ENCODE measurements around the gene MRPL34.
A peak's percentile ranks its signal among the peaks of the same experiment; 100 is the strongest.

MRPL34 gene

DNA sequence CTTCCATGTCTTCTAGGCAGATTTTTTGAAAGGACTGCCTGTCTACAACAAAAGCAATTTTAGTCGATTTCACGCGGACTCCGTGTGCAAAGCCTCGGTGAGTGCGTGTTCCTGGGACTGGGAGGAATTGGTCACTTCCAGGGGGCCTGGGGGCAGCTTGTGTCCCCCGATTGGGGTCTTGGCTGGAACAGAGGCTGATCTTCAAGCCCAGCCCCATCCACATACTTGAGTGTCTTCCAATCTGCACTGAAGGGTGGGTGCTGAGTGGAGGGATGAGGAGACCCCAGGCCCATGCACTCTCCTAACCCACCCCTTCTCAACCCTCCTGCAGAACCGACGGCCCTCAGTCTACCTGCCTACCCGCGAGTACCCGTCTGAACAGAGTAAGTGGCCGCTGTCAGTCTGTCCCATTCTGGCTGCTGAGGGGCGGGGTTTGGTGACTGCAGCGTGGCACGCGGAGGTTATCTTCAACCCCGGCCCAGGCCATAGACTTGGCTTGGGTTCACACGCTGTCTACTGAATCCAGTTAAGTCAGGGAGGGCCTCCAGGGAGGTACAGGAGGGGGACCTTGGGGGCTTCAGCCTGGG, 8.4 kb downstream of the MRPL34 start:
- Mint-ChIP-seq H3K4me3 (no peak overlapping the region), H3K27me3 (no peaks in the 10 kb centered on the region), H3K4me1 (peaks cover 44% of the 10 kb centered on the region), H3K9me3 (no peaks in the 10 kb centered on the region), H3K27ac (no peak overlapping the region)
- no peak for DNase-seq
- no peak for ATAC-seq

DNA sequence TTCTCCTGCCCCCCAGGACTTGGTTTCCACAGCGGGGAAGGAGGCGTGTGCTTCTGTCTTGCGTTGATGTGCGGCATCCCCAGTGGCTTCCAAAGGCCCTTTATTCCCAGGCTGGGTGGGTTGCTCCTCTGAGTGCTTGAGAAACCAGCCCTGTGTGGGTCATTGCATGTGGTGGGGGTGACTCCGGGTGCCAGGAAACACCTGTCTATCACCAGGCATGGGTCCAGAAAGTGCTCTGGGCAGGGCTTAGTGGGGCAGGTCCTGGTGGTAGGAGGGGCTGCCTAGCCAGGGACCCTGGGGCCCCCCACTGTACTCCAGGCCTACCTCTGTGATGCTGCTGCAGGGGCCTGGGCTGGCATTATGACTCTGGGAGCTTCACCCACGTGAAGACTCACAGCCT, 13.3 kb downstream of the MRPL34 start:
- H3K9me3 Mint-ChIP-seq: no peaks in the 10 kb centered on the region
- DNase-seq: no peak
- no peak overlapping the region for H3K27ac Mint-ChIP-seq
- H3K4me3 Mint-ChIP-seq: no peak overlapping the region
- no peak for ATAC-seq
- no peaks in the 10 kb centered on the region for H3K27me3 Mint-ChIP-seq
- H3K4me1 Mint-ChIP-seq: peaks cover 25% of the 10 kb centered on the region

DNA sequence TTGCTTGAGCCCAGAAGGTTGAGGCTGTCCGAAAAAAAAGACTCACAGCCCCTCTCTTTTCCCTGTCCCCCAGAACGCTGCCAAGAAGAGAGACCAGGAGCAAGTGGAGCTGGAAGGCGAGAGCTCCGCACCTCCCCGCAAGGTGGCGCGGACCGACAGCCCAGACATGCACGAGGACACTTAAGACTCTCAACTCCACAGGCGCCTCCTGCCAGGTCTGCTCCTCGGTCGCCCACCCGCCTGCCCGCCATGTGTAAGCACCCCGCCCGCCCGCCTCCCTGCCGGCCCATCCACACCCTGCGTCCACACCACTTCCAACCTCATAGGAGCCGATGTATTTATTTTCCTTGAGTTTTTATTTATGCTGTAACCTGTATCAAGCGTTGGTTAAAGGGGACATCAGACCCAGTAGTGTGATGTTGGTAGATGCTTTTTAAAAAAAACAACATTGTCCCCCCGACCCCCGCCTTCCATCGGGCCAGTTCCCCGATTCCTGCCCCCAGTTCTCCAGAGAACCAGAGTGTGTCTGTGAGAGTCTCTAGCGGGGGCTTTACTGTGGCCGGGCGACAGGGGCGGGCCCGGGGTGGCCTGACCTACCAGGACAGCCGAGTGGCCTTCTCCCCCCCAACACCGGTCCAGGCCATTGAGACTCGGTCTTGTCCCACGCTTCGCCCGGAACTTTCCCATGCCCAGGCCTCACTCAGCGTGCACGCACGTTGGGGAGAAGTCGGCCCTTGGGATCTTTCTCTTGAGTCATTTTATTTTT, 14.0 kb downstream of the MRPL34 start:
- H3K27ac Mint-ChIP-seq: peak overlapping the region in 1 of 2 donors; percentile 12
- H3K4me1 Mint-ChIP-seq: peaks cover 20% of the 10 kb centered on the region
- no peak overlapping the region for H3K4me3 Mint-ChIP-seq
- H3K9me3 Mint-ChIP-seq: no peaks in the 10 kb centered on the region
- no peaks in the 10 kb centered on the region for H3K27me3 Mint-ChIP-seq
- DNase-seq: no peak
- no peak for ATAC-seq

DNA sequence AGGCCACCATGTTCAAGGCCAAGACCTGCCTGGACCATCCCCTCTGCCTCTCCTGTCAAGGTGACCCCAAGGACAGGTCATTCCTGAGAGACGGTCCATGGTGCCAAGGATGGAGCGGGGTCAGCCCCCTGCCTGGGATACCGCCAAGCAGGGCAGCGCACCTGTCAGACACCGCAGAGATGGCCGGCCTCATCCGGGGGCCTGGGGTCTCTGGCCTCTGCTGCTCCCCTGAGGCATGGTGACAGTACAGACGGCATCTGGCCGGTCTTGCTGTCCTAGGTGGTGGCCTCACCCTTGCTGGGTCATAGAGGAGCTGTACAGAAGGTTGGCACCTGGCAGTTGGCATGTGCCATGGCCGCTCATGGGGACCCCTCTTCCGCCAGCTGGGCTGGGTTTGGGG, 14.8 kb downstream of the MRPL34 start:
- Mint-ChIP-seq H3K9me3 (no peaks in the 10 kb centered on the region), H3K4me3 (no peak overlapping the region), H3K27me3 (no peaks in the 10 kb centered on the region), H3K27ac (no peak overlapping the region), H3K4me1 (peaks cover 20% of the 10 kb centered on the region)
- ATAC-seq (no peak), DNase-seq (no peak)

DNA sequence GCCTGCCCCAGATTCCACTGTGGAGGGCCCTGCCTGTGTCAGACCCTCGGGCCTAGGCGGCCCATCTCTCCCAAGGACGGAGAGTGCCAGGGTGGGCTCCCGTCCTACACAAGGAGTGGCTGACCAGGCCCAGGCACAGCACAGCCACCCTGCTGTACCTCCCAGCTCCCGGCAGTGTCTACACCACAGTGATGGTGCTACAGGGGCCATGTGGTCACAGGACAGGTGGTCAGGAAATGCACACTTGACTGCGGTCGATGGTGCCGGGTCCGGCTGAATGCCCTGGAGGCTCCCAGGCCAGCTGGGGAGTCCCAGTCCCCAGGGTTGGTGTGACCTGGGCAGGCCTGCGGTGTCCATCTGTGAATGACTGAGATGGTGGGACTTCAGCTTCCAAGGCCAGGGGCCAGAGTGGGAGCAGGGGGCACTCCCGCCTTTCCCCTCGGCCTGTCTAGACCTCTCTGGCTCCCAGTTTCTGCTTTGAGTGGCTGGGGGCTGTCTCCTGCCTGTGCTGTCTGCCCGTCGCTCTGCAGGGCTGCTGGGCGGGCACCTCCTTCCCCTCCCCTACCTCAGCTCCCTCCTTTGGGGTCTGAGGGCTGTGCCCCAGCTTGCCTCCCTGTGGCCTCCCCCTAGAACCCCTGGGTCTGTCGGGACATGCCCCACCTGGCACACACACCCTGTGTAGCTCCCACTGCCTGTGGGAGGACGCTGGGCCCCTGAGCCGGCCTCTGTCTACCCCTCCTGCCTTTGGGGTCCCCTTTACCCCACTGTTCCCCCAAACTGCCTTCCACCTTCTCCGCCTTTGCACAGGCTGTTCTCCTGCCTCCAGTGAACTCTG, 16.2 kb downstream of the MRPL34 start:
- H3K9me3 Mint-ChIP-seq: no peaks in the 10 kb centered on the region
- peaks cover 12% of the 10 kb centered on the region for H3K4me1 Mint-ChIP-seq
- H3K27ac Mint-ChIP-seq: peak overlapping the region in 1 of 2 donors; percentile 36
- no peaks in the 10 kb centered on the region for H3K27me3 Mint-ChIP-seq
- DNase-seq (no peak), ATAC-seq (no peak)
- no peak overlapping the region for H3K4me3 Mint-ChIP-seq

DNA sequence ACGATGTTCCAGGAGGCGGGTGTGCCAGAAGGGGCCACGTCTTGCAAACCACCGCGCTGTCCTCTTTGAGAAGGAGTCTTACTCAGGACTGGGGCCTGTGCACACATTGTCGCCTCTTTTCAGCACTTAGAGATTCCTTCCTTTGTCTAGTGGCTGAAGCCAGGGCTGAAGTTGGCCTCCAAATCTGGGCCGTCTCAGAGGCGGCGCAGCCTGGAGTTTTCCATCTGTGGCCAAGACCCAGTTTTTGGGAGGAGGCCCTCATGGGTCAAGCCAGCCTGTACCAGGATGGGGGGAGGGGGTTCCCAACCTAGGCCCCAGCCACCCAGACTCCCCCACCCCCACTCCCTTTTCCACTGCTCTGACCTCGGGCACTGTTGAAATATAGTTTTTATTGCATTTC, 17.2 kb downstream of the MRPL34 start:
- H3K4me1 Mint-ChIP-seq: peaks cover 15% of the 10 kb centered on the region
- H3K27me3 Mint-ChIP-seq: no peaks in the 10 kb centered on the region
- peak overlapping the region; percentile 75 for H3K4me3 Mint-ChIP-seq
- ATAC-seq (no peak), DNase-seq (no peak)
- peak overlapping the region in 1 of 2 donors; percentile 74 for H3K27ac Mint-ChIP-seq
- H3K9me3 Mint-ChIP-seq: no peaks in the 10 kb centered on the region

DNA sequence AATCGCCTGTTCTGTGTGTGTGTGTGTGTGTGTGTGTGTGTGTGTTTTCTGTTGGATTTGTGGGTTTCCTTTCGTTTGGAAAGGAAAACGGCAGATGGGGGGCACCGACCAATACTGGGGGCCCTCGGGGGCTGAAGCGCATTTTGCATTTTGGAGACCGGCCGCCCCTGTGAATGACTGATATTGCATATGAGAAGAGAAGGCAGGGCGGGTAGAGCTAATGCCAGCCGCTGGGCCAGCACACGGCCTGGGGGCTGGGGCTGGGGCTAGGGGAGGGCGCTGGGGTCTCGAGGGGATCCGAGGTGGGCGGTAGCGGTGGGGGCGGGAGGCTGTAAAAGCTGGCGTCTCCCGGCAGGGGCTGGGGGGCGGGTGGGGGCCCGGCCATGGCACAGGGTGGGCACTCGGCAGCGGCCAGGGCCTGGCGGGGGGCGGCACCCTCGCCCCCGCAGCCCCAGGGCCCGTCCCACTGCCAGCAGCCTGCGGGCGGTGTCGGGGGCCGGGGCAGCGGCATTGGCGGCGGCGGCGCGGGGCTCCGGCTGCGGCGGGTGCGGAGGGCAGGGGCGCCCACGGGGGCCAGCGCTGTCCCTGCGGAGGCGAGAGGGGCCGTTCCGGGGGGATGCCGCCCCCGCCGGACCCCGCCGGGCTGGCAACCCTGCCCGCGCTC, 17.8 kb downstream of the MRPL34 start:
- peaks cover 21% of the 10 kb centered on the region for H3K4me1 Mint-ChIP-seq
- H3K4me3 Mint-ChIP-seq: peak overlapping the region; percentile 75
- ATAC-seq (peak; percentile 39), DNase-seq (no peak)
- H3K27me3 Mint-ChIP-seq: no peaks in the 10 kb centered on the region
- H3K9me3 Mint-ChIP-seq: no peaks in the 10 kb centered on the region
- peak overlapping the region in 1 of 2 donors; percentile 74 for H3K27ac Mint-ChIP-seq

DNA sequence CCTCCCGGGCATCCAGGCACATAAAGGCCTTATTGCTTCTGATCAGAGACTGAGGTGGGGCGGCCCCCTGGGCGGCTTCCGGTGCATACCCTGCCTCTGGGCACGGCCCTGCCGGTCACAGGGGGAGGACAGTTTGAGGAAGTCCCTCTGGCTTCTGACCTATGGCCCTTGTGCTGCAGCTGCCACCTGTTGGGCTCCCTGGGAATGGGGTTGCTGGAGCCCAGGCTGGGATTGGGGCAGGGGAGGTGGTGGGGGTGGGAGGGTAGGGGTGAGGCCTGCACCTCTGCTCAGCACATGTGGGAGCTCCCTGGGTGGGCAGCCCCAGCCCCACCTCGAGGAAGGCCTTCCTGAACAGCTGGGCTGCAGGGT, 18.3 kb downstream of the MRPL34 start:
- Mint-ChIP-seq H3K27ac (no peak overlapping the region), H3K4me3 (peak overlapping the region; percentile 61 to 62), H3K9me3 (no peaks in the 10 kb centered on the region), H3K4me1 (peaks cover 26% of the 10 kb centered on the region), H3K27me3 (no peaks in the 10 kb centered on the region)
- ATAC-seq (peak; percentile 70), DNase-seq (peak; percentile 38 to 57)

DNA sequence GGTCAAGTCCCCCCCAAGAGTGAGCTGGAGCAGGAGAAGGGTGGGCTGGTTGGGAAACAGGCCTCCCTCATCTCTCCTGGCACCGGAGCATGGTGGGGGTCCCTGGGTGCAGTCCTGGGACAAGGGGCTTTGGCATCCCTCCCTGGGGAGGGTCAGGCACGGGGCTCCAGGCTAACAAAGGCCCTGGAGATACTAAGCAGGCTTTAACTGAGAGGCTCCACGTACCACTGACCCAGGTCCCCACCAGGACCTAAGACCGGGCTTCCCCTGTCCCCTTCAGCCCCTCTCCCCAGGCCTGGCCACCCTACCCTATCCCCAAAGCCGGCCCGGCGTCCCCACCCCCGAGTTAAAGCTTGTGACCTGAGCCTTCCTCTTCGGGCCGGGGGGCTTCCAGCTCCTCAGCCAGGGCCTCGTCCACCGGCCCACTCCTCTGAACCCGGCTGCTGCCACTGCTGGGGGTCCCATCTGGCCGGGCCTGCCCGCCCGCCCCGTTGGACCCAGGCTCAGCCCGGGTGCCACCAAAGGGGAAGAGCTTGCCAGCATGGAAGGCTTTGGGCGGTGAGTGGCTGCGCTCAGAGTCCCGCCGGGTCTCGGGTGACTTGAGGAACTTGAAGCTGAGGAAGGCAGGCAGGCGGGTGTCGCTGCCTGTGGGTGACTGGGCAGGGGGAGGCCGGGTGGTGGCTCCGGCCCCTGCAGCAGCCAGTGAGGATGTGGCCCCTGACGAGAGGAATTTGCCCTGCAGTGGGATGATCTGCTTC, 18.9 kb downstream of the MRPL34 start:
- ATAC-seq: no peak
- H3K27me3 Mint-ChIP-seq: no peaks in the 10 kb centered on the region
- no peaks in the 10 kb centered on the region for H3K9me3 Mint-ChIP-seq

DNA sequence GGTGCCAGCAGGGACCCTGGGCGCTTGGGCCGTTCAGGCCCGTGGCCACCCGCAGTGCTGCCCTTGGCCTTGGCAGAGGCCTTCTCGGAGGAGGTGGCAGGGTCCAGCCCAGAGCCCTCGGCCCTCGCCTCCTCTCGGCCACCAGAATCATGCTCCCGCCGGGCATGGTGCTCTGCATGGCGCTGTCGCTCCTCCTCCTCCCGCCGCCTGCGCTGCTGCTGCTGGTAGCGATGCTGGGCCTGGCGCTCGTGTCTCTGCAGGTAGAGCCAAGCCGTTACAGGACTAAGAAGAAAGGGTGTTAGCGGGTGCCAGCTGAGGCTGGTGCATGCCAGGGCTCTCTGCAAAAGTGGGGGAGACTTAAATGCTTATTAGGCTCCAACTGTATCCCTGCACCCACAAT, 19.5 kb downstream of the MRPL34 start:
- ATAC-seq: no peak
- DNase-seq: no peak
- Mint-ChIP-seq H3K27me3 (peaks cover 5% of the 10 kb centered on the region), H3K4me1 (peaks cover 38% of the 10 kb centered on the region), H3K4me3 (no peak overlapping the region), H3K27ac (no peak overlapping the region), H3K9me3 (no peaks in the 10 kb centered on the region)

More for the DNA sequence above, 18.9 kb downstream of the MRPL34 start:
- DNase-seq: no peak
- Mint-ChIP-seq H3K4me3 (no peak overlapping the region), H3K27ac (peak overlapping the region in 1 of 2 donors; percentile 37), H3K4me1 (peaks cover 32% of the 10 kb centered on the region)

DNA sequence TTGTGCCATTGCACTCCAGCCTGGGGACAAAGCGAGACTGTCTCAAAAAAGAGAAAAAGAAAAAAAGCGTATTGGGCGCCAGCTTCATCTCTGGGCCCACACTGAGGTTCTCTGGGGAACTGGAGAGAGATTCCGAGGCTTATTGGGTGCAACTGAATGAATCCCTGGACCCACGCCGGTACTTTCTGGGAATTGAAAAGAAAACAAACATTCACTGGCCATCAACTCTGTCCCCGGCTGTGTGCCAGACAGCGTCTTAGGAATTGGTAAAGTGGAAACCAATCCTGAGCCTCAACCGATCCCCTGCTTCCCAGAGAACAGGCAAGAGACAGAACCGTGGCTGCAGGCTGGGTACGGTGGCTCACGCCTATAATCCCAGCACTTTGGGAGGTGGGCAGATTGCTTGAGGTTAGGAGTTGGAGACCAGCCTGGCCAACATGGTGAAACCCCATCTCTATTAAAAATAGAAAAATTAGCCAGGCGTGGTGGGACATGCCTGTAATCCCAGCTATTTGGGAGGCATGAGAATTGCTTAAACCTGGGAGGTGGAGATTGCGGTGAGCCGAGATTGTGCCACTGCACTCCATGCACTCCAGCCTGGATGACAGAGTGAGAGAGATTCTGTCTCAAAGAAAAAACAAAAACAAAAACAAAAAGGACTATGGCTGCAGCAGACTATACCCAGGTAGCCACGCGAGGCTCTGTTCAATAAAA, 20.4 kb downstream of the MRPL34 start:
- ATAC-seq (no peak), DNase-seq (no peak)
- Mint-ChIP-seq H3K27ac (peak overlapping the region in 1 of 2 donors; percentile 67), H3K27me3 (peaks cover 13% of the 10 kb centered on the region), H3K9me3 (no peaks in the 10 kb centered on the region), H3K4me3 (no peak overlapping the region), H3K4me1 (peaks cover 44% of the 10 kb centered on the region)

DNA sequence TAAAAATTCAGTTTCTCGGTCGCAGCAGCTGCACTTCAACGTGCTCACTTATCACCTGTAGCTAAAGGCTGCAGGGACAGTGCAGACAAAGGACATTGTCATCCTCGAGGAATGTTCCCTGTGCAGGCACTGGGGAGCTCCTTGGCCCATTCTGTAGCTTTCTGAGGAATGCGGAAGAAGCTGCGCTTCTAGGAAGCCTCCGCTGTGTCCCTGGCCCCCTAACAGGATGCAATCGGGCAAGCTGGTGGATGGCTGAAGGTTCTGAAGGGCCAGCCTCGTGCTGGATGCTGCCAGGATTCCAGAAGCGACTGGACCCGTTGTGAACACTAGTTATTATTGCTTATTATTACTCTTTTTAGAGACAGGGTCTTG, 20.9 kb downstream of the MRPL34 start:
- no peak overlapping the region for H3K27ac Mint-ChIP-seq

DNA sequence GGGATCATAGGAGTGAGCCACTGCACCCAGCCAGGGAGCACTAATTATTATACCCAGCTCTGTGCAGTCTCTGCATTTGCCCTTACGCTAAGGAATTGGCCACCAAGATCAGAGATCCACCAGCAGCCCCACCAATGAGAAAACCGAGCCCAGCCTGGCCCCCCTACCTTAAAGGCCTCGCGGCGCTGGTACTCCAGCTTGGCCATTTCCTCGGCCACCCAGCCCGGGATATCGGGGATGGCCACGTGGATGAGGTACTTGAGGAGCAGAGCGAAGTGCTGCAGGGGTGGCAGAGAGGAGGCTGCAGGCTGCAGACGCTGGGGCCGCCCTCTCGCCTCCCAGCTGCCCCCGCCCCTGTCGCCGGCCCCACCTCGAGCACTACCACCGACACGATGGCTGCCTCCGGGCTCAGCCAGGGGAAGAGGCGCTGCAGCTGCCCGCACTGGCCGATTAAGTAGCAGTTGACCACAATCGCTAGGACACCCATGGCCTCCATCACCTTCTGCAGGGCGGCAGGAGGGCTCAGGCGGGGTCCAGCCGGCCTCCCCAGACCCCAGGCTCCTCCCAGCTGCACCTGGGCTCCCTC, 21.5 kb downstream of the MRPL34 start:
- ATAC-seq: no peak
- no peak for DNase-seq
- H3K27me3 Mint-ChIP-seq: peaks cover 13% of the 10 kb centered on the region
- H3K27ac Mint-ChIP-seq: no peak overlapping the region
- H3K9me3 Mint-ChIP-seq: no peaks in the 10 kb centered on the region
- H3K4me1 Mint-ChIP-seq: peaks cover 45% of the 10 kb centered on the region
- no peak overlapping the region for H3K4me3 Mint-ChIP-seq

More for the DNA sequence above, 20.9 kb downstream of the MRPL34 start:
- DNase-seq (no peak), ATAC-seq (no peak)
- peaks cover 44% of the 10 kb centered on the region for H3K4me1 Mint-ChIP-seq
- peaks cover 13% of the 10 kb centered on the region for H3K27me3 Mint-ChIP-seq
- H3K9me3 Mint-ChIP-seq: no peaks in the 10 kb centered on the region
- no peak overlapping the region for H3K4me3 Mint-ChIP-seq

Measured in stimulated activated naive CD8-positive, alpha-beta T cell treated with anti-CD3 and anti-CD28 coated beads, Interleukin-15, amount 100 ng/mL, for 72 hours (primary cell).